ENCODE data around the gene OR1I1. TPM values are rescaled to one million over a fixed set of nuclear protein-coding genes. Genes with fewer than 3 reads are reported as not detected.

OR1I1 gene
- total RNA-seq, 8 experiments from 2014 or later: 0.04 to 0.94 (median 0.19) TPM; not detected in 2

GRCh38 chr19:15104003-15104402, 22.0 kb downstream of the OR1I1 start:
- Histone ChIP-seq H3K27ac (no peak overlapping the region), H3K4me1 (replicated peaks in 1 of 2) (peaks cover 0 to 5% of the 10 kb centered on the region in 2 donors), H3K4me3 (no peak overlapping the region)
- no peak for ATAC-seq (replicated peaks in 6 of 8)
- in situ Hi-C loops (cut with MboI; ENCODE audit: low pct_unique_long_range_greater_than_20kb in 2 of 9, low sequenced_read_pairs in 9 of 9, unreplicated experiment in 9 of 9): no loop called here
- WGBS, 10 experiments: 14 to 60% (median 33%) methylated on average over 1 of the region's 1 CpG; no CpG with 5 or more reads in 5 of the 10 experiments

- 33 to 80% (median 50%) methylated on average over 1 of the region's 1 CpG; no CpG with 5 or more reads in 6 of the 10 experiments for WGBS, 10 experiments
- ATAC-seq (replicated peaks in 6 of 8): no peak
- Histone ChIP-seq H3K4me3 (no peak overlapping the region), H3K27ac (no peak overlapping the region), H3K4me1 (replicated peaks in 1 of 2) (peaks cover 0 to 5% of the 10 kb centered on the region in 2 donors)
- in situ Hi-C loops (cut with MboI; ENCODE audit: low pct_unique_long_range_greater_than_20kb in 2 of 9, low sequenced_read_pairs in 9 of 9, unreplicated experiment in 9 of 9): no loop called here
Measured at GRCh38 chr19:15104411-15104810, 22.4 kb downstream of the OR1I1 start.

- 93 to 100% methylated on average over 2 of the region's 3 CpGs; no CpG with 5 or more reads in 8 of the 10 experiments for WGBS, 10 experiments
- in situ Hi-C loops (cut with MboI; ENCODE audit: low pct_unique_long_range_greater_than_20kb in 2 of 9, low sequenced_read_pairs in 9 of 9, unreplicated experiment in 9 of 9): no loop called here
- no peak overlapping the region for H3K4me3 ChIP-seq
- no peak overlapping the region for H3K27ac ChIP-seq
- peaks cover 0 to 5% of the 10 kb centered on the region in 2 donors for H3K4me1 ChIP-seq (replicated peaks in 1 of 2)
- ATAC-seq (replicated peaks in 6 of 8): no peak
Measured at GRCh38 chr19:15105044-15105443, 23.0 kb downstream of the OR1I1 start.

GRCh38 chr19:15107061-15108010, 25.3 kb downstream of the OR1I1 start, which contains the start of gene SYDE1:
Gene SYDE1 (plus strand): TSS chr19:15107401. CDS start chr19:15107434, 33 bp downstream.
- Histone ChIP-seq H3K4me3 (peak within 1 kb of the TSS; percentile 33 to 74 (median 57)), H3K4me1 (replicated peaks in 1 of 2) (peaks cover 0 to 5% of the 10 kb centered on the region in 2 donors), H3K27ac (peak within 1 kb of the TSS in 1 of 2 donors; percentile 66)
- peak; percentile 67 to 81 (median 74) for ATAC-seq (replicated peaks in 6 of 8)
- in situ Hi-C loops (cut with MboI; ENCODE audit: low pct_unique_long_range_greater_than_20kb in 2 of 9, low sequenced_read_pairs in 9 of 9, unreplicated experiment in 9 of 9): no loop called here
- WGBS, 10 experiments: 0 to 10% (median 0%) methylated on average over 1 to 6 of the region's 78 CpGs; no CpG with 5 or more reads in 7 of the 10 experiments

- Histone ChIP-seq H3K27ac (no peak overlapping the region), H3K4me3 (peak overlapping the region in 4 of 5 donors; percentile 33 to 74 (median 59)), H3K4me1 (replicated peaks in 1 of 2) (peaks cover 0 to 5% of the 10 kb centered on the region in 2 donors)
- in situ Hi-C loops (cut with MboI; ENCODE audit: low pct_unique_long_range_greater_than_20kb in 2 of 9, low sequenced_read_pairs in 9 of 9, unreplicated experiment in 9 of 9): no loop called here
- ATAC-seq (replicated peaks in 6 of 8): peak in 2 of 8 experiments; percentile 6 to 9
- 0 to 100% (median 50%) methylated on average over 1 to 3 of the region's 10 CpGs; no CpG with 5 or more reads in 3 of the 10 experiments for WGBS, 10 experiments
Measured at GRCh38 chr19:15108145-15108844, 26.3 kb downstream of the OR1I1 start.

- Histone ChIP-seq H3K27ac (no peak overlapping the region), H3K4me1 (replicated peaks in 1 of 2) (peaks cover 0 to 5% of the 10 kb centered on the region in 2 donors), H3K4me3 (no peak overlapping the region)
- WGBS, 10 experiments: 80% methylated on average over 1 of the region's 21 CpGs; no CpG with 5 or more reads in 9 of the 10 experiments
- no peak for ATAC-seq (replicated peaks in 6 of 8)
- in situ Hi-C loops (cut with MboI; ENCODE audit: low pct_unique_long_range_greater_than_20kb in 2 of 9, low sequenced_read_pairs in 9 of 9, unreplicated experiment in 9 of 9): no loop called here
Measured at GRCh38 chr19:15108845-15109767, 27.1 kb downstream of the OR1I1 start.

GRCh38 chr19:15109768-15110417, 27.9 kb downstream of the OR1I1 start:
- in situ Hi-C loops (cut with MboI; ENCODE audit: low pct_unique_long_range_greater_than_20kb in 2 of 9, low sequenced_read_pairs in 9 of 9, unreplicated experiment in 9 of 9): no loop called here
- WGBS, 10 experiments: no CpG with 5 or more reads among the region's 49 CpGs
- no peak overlapping the region for H3K27ac ChIP-seq
- H3K4me1 ChIP-seq (replicated peaks in 1 of 2): peaks cover 0 to 5% of the 10 kb centered on the region in 2 donors
- no peak for ATAC-seq (replicated peaks in 6 of 8)
- no peak overlapping the region for H3K4me3 ChIP-seq

GRCh38 chr19:15110418-15110815, 28.4 kb downstream of the OR1I1 start:
- in situ Hi-C loops (cut with MboI; ENCODE audit: low pct_unique_long_range_greater_than_20kb in 2 of 9, low sequenced_read_pairs in 9 of 9, unreplicated experiment in 9 of 9): no loop called here
- ATAC-seq (replicated peaks in 6 of 8): no peak
- no peak overlapping the region for H3K27ac ChIP-seq
- peaks cover 0 to 5% of the 10 kb centered on the region in 2 donors for H3K4me1 ChIP-seq (replicated peaks in 1 of 2)
- H3K4me3 ChIP-seq: no peak overlapping the region
- 85% methylated on average over 4 of the region's 17 CpGs; no CpG with 5 or more reads in 9 of the 10 experiments for WGBS, 10 experiments

GRCh38 chr19:15111758-15112157, 29.7 kb downstream of the OR1I1 start:
- WGBS, 10 experiments: 83 to 100% (median 100%) methylated on average over 1 of the region's 1 CpG; no CpG with 5 or more reads in 7 of the 10 experiments
- Histone ChIP-seq H3K27ac (no peak overlapping the region), H3K4me3 (no peak overlapping the region), H3K4me1 (replicated peaks in 1 of 2) (peaks cover 0 to 5% of the 10 kb centered on the region in 2 donors)
- no peak for ATAC-seq (replicated peaks in 6 of 8)
- in situ Hi-C loops (cut with MboI; ENCODE audit: low pct_unique_long_range_greater_than_20kb in 2 of 9, low sequenced_read_pairs in 9 of 9, unreplicated experiment in 9 of 9): no loop called here

GRCh38 chr19:15112385-15112784, 30.4 kb downstream of the OR1I1 start:
- peak in 1 of 8 experiments; percentile 7 for ATAC-seq (replicated peaks in 6 of 8)
- in situ Hi-C loops (cut with MboI; ENCODE audit: low pct_unique_long_range_greater_than_20kb in 2 of 9, low sequenced_read_pairs in 9 of 9, unreplicated experiment in 9 of 9): no loop called here
- Histone ChIP-seq H3K4me1 (replicated peaks in 1 of 2) (peaks cover 0 to 5% of the 10 kb centered on the region in 2 donors), H3K4me3 (no peak overlapping the region), H3K27ac (no peak overlapping the region)
- 40 to 100% (median 100%) methylated on average over 1 to 11 of the region's 11 CpGs; no CpG with 5 or more reads in 5 of the 10 experiments for WGBS, 10 experiments

- no peaks in the 10 kb centered on the region for H3K4me1 ChIP-seq (replicated peaks in 1 of 2)
- ATAC-seq (replicated peaks in 6 of 8): no peak
- WGBS, 10 experiments: 95 to 100% (median 100%) methylated on average over 1 to 21 of the region's 58 CpGs; no CpG with 5 or more reads in 4 of the 10 experiments
- no peak overlapping the region for H3K4me3 ChIP-seq
- no peak overlapping the region for H3K27ac ChIP-seq
- in situ Hi-C loops (cut with MboI; ENCODE audit: low pct_unique_long_range_greater_than_20kb in 2 of 9, low sequenced_read_pairs in 9 of 9, unreplicated experiment in 9 of 9): no loop called here
Measured at GRCh38 chr19:15113245-15114152, 31.5 kb downstream of the OR1I1 start.

All from motor neuron (in vitro differentiated cells).